RWPE1 (cell line): Measurements from ENCODE around the gene CFAP161.
A peak's percentile ranks its signal among the peaks of the same experiment; 100 is the strongest.

Experiments used
- CTCF ChIA-PET: fragments of 350-600 bp; sonication (Branson Sonifier 250); formaldehyde crosslinking; extraction: SDS; loops from one replicate; lab custom pipeline; 2021; lab: Yijun Ruan, JAX
- POLR2A ChIA-PET: fragments of 400-600 bp; formaldehyde crosslinking; extraction: SDS; loops from one replicate; lab custom pipeline; 2020; ENCODE audit warnings: antibody characterized with exemption; ENCODE audit not compliant: low non-redundant PET; lab: Yijun Ruan, JAX
- DNase-seq: peaks from one replicate; pipeline ENCODE4 v3.0.0; 2012; ENCODE audit warnings: low spot score
- H3K27ac ChIP-seq: fragments of 450-650 bp; 2 replicates; pipeline ENCODE4 v1.5.1; 2017
- TF ChIP-seq, protein P1 (sequence below): fragments of 450-650 bp; conservative IDR thresholded peaks from 2 replicates; pipeline ENCODE4 v1.5.1; 2017; ENCODE audit warnings: low read depth, mild to moderate bottlenecking

CFAP161 gene

GRCh38 chr15:81097116-81097889 is 36.8 kb upstream of the CFAP161 start:
- POLR2A ChIA-PET = no interaction called here

GRCh38 chr15:81097890-81098280 is 36.2 kb upstream of the CFAP161 start:
- no peak for DNase-seq
- no peak overlapping the region for H3K27ac ChIP-seq
- TF ChIP-seq, protein P1, sequence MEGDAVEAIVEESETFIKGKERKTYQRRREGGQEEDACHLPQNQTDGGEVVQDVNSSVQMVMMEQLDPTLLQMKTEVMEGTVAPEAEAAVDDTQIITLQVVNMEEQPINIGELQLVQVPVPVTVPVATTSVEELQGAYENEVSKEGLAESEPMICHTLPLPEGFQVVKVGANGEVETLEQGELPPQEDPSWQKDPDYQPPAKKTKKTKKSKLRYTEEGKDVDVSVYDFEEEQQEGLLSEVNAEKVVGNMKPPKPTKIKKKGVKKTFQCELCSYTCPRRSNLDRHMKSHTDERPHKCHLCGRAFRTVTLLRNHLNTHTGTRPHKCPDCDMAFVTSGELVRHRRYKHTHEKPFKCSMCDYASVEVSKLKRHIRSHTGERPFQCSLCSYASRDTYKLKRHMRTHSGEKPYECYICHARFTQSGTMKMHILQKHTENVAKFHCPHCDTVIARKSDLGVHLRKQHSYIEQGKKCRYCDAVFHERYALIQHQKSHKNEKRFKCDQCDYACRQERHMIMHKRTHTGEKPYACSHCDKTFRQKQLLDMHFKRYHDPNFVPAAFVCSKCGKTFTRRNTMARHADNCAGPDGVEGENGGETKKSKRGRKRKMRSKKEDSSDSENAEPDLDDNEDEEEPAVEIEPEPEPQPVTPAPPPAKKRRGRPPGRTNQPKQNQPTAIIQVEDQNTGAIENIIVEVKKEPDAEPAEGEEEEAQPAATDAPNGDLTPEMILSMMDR = no peak
- ChIA-PET POLR2A (no interaction called here), CTCF (interaction anchor here (1.1 kb wide), 1 partner anchor 169 kb away, joined by 5 read pairs; no protein-coding TSS in a partner anchor)

More at GRCh38 chr15:81097116-81097889, 36.8 kb upstream of the CFAP161 start:
- no peak overlapping the region for H3K27ac ChIP-seq
- no peak for DNase-seq
- CTCF ChIA-PET = interaction anchor here (1.1 kb wide), 1 partner anchor 169 kb away, joined by 5 read pairs; no protein-coding TSS in a partner anchor
- TF ChIP-seq, protein P1 = no peak

- TF ChIP-seq, protein P1 = no peak
- no peak for DNase-seq
- CTCF ChIA-PET = interaction anchor here (0.6 to 1.1 kb wide), 2 partner anchors 151 to 168 kb away, joined by 3 to 5 read pairs; no protein-coding TSS in a partner anchor
- POLR2A ChIA-PET = no interaction called here
- H3K27ac ChIP-seq = no peak overlapping the region
Observed at GRCh38 chr15:81098349-81098748, 35.7 kb upstream of the CFAP161 start.

DNA sequence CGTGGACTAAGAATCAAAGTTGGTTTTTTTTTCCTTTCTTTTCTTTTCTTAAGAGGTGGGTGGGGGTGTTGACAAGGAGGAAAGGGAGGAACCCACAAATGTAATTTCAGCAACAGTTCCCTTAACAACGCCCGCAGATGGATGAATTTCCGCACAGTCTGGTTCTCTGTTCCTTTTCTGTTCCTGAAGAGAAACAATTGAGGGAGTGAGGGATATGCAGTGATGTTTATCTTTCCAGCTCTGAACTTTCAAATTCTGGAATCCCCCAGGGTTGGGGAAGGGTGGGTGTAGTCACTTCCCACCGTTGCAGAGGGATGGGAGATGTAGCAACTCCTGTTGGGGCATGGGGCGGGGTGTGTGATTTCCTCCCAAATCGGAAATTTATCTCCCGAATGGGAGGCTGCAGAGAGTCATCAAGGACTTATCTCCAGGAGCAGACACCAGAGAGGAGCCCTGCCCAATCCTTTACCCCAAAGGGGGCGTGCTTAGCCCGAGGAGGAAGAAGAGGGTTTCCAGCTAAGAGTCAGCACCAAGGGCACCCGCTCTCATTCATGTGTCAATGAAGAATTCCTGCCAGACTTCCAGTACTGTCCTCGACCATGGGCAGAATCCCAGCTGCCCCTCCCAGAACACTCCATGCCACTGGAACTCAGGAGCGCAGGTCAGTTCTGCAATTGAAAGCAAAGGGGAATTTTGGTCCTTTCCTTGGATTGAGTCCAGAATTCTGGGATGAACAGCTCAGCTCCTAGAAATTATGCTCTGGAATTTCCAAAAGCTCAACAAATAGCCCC is 35.0 kb upstream of the CFAP161 start:
- TF ChIP-seq, protein P1 = no peak
- ChIA-PET CTCF (interaction anchor here (0.6 to 1.5 kb wide), 4 partner anchors 151 to 167 kb away, joined by 3 to 6 read pairs (median 5); no protein-coding TSS in a partner anchor), POLR2A (no interaction called here)
- no peak for DNase-seq
- peak overlapping the region; percentile 41; the same call in 1 of the 2 replicates for H3K27ac ChIP-seq

- H3K27ac ChIP-seq = no peak overlapping the region
- POLR2A ChIA-PET = no interaction called here
- CTCF ChIA-PET = interaction anchor here (1.5 kb wide), 1 partner anchor 173 kb away, joined by 7 read pairs; no protein-coding TSS in a partner anchor
- TF ChIP-seq, protein P1 = no peak
- no peak for DNase-seq
Observed at GRCh38 chr15:81101894-81102815, 31.9 kb upstream of the CFAP161 start.
